ENCODE results near the gene ADAP1. TPM values are rescaled to one million over a fixed set of nuclear protein-coding genes. Genes with fewer than 3 reads are reported as not detected.

The ADAP1 gene
- total RNA-seq, 1 experiment from 2014 or later, result 173 TPM

GRCh38 chr7:885261-885892, 69.1 kb downstream of the ADAP1 start:
- H3K4me3 Mint-ChIP-seq (ENCODE audit: low read depth, unreplicated experiment), result no peak overlapping the region
- peaks cover 15% of the 10 kb centered on the region for H3K4me1 Mint-ChIP-seq (ENCODE audit: low read depth, unreplicated experiment)
- intact Hi-C loops (cut with micrococcal nuclease; ENCODE audit: unreplicated experiment), result no loop called here
- H3K36me3 Mint-ChIP-seq (ENCODE audit: insufficient read depth, unreplicated experiment), result peaks cover 89% of the 10 kb centered on the region
- peak overlapping the region; percentile 39 for H3K27ac Mint-ChIP-seq (ENCODE audit: unreplicated experiment)
- no peak for DNase-seq
- no peaks in the 10 kb centered on the region for H3K27me3 Mint-ChIP-seq (ENCODE audit: unreplicated experiment)
- no TSS peak for BruUV-seq (replicated peaks)
- H3K9me3 Mint-ChIP-seq (ENCODE audit: low read depth, unreplicated experiment), result no peaks in the 10 kb centered on the region
- CTCF ChIA-PET, result no interaction called here
- no peak for TF ChIP-seq CTCF (IDR thresholded peaks at IDR 0.05; ENCODE audit: unreplicated experiment)

GRCh38 chr7:884191-885003, 70.1 kb downstream of the ADAP1 start:
- peaks cover 16% of the 10 kb centered on the region for H3K4me1 Mint-ChIP-seq (ENCODE audit: low read depth, unreplicated experiment)
- DNase-seq, result no peak
- H3K9me3 Mint-ChIP-seq (ENCODE audit: low read depth, unreplicated experiment), result no peaks in the 10 kb centered on the region
- H3K27ac Mint-ChIP-seq (ENCODE audit: unreplicated experiment), result no peak overlapping the region
- H3K36me3 Mint-ChIP-seq (ENCODE audit: insufficient read depth, unreplicated experiment), result peaks cover 90% of the 10 kb centered on the region
- BruUV-seq (replicated peaks), result no TSS peak
- H3K27me3 Mint-ChIP-seq (ENCODE audit: unreplicated experiment), result no peaks in the 10 kb centered on the region
- CTCF ChIA-PET, result no interaction called here
- TF ChIP-seq CTCF (IDR thresholded peaks at IDR 0.05; ENCODE audit: unreplicated experiment), result no peak
- H3K4me3 Mint-ChIP-seq (ENCODE audit: low read depth, unreplicated experiment), result no peak overlapping the region
- intact Hi-C loops (cut with micrococcal nuclease; ENCODE audit: unreplicated experiment), result no loop called here

DNA sequence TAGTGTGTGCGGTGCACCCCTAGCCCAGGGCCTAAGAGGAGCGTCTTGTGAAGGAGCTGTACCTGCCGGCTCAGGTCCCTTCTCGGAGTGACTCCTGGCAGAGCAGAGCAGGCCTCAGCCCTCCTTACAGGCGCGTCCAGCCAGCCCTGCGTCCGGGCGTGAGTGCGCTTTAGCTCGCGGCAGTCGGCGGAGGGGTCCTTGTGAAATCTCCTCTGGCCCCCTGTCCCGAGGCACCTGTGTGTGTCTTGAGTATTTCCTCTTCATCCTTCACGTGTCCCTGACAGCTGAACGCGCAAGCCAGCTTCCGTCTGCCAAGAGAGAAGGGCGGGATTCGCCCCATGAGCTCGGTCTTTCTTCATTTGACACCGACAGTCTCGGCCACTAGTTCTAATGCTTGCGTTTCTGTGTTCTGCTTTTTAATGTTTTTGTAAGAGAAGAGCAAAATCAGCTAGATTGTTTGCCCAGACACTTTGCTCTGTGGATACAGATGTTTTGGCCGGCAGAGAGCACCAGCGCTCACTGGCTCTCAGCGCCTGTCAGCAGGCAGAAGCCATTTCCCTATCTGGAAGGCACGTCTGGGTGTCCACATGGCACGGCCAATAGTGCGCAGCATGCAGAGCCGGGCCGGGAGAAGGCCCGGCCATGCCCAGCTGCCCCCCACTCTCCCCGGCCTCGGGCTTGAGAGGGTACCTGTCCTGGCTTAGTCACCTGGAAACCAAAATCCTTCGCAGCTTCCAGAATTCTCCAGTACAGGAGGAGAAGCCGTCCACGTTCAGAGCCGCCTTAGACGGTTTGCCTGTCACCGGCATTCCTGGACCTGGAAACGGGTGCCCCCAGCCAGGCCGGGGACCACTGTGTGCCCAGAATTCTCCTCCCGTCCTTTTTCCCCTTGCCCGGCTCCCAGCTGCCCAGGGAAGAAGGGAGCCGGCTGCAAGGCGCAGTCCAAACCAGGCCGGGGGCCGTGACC, 71.1 kb downstream of the ADAP1 start:
- Mint-ChIP-seq H3K4me1 (ENCODE audit: low read depth, unreplicated experiment) (peaks cover 24% of the 10 kb centered on the region), H3K27me3 (ENCODE audit: unreplicated experiment) (no peaks in the 10 kb centered on the region), H3K27ac (ENCODE audit: unreplicated experiment) (no peak overlapping the region), H3K9me3 (ENCODE audit: low read depth, unreplicated experiment) (no peaks in the 10 kb centered on the region), H3K4me3 (ENCODE audit: low read depth, unreplicated experiment) (no peak overlapping the region), H3K36me3 (ENCODE audit: insufficient read depth, unreplicated experiment) (peaks cover 90% of the 10 kb centered on the region)
- CTCF ChIA-PET, result no interaction called here
- no TSS peak for BruUV-seq (replicated peaks)
- intact Hi-C loops (cut with micrococcal nuclease; ENCODE audit: unreplicated experiment), result no loop called here
- DNase-seq, result no peak
- TF ChIP-seq CTCF (IDR thresholded peaks at IDR 0.05; ENCODE audit: unreplicated experiment), result no peak

DNA sequence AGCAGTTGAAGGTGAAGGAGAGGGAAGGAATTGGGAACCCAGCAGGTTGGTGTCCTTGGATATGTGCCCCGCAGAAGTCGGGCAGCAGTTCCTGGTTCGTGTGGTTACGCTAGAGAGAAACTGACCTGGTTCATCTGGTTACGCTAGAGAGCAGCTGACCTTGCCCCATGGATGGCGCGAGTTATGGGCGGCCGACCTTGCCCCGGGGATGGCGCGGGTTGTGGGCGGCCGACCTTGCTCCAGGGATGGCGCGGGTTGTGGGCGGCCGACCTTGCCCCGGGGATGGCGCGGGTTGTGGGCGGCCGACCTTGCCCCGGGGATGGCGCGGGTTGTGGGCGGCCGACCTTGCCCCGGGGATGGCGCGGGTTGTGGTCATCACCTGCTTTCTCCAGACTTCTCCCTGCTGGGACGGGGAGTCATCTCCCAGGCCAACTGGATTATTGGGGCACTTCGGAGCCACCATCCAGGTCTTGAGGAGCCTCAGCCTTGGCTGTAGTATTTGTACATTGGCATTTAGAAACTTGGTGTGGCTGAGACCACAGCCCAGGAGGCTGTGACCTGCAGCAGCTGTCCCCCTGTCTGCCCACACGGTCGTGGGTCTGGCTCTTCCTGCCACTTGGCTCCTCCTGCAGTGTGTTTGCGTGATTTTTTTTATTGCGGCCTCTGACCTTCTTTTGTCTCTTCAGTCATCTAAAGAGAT, 72.0 kb downstream of the ADAP1 start:
- Mint-ChIP-seq H3K4me1 (ENCODE audit: low read depth, unreplicated experiment) (peaks cover 24% of the 10 kb centered on the region), H3K27me3 (ENCODE audit: unreplicated experiment) (no peaks in the 10 kb centered on the region), H3K4me3 (ENCODE audit: low read depth, unreplicated experiment) (no peak overlapping the region), H3K27ac (ENCODE audit: unreplicated experiment) (peak overlapping the region; percentile 73), H3K36me3 (ENCODE audit: insufficient read depth, unreplicated experiment) (peaks cover 90% of the 10 kb centered on the region), H3K9me3 (ENCODE audit: low read depth, unreplicated experiment) (no peaks in the 10 kb centered on the region)
- intact Hi-C loops (cut with micrococcal nuclease; ENCODE audit: unreplicated experiment), result no loop called here
- CTCF ChIA-PET, result no interaction called here
- no peak for TF ChIP-seq CTCF (IDR thresholded peaks at IDR 0.05; ENCODE audit: unreplicated experiment)
- DNase-seq, result no peak
- BruUV-seq (replicated peaks), result no TSS peak

Measured in Calu3 (cell line).